Activated CD4-positive, alpha-beta T cell treated with anti-CD3 and anti-CD28 coated beads, Interleukin-2, amount 50 U/mL, for 24 hours (primary cell): ENCODE measurements around the gene MARK4.

ENCODE experiments used
- DNase-seq, 2 donors: peaks; one replicate each; pipeline ENCODE4 v3.0.0-alpha.2; 2020; ENCODE audit warnings: low read depth in 1 of 2, low spot score in 1 of 2

MARK4 gene

GRCh38 chr19:45354241-45354842, 103.3 kb downstream of the MARK4 start:
- no peak for DNase-seq
